K562 (cell line): ENCODE results near the gene RPL29. TPM values are rescaled to one million over a fixed set of nuclear protein-coding genes. Genes with fewer than 3 reads are reported as not detected.

Experiments
- BMI1 ChIP-seq: fragments of 150-350 bp; IDR thresholded peaks from 2 replicates; pipeline ENCODE4 v1.6.1; 2014; ENCODE audit warnings: low read length
- GABPA ChIP-seq: fragments of 200-800 bp; sonication (Bioruptor generic); conservative IDR thresholded peaks from 2 replicates; pipeline ENCODE4 v1.6.1; 2016; ENCODE audit warnings: low read depth, missing genetic modification characterization, missing compliant biosample characterization
- GATAD2B ChIP-seq: fragments of 450-650 bp; IDR thresholded peaks from 2 replicates; pipeline ENCODE4 v1.6.1; 2017; ENCODE audit warnings: mild to moderate bottlenecking, borderline replicate concordance
- GTF2E2 ChIP-seq: fragments of 200-800 bp; sonication (Bioruptor generic); IDR thresholded peaks from 2 replicates; pipeline ENCODE4 v1.6.1; 2016; ENCODE audit warnings: missing genetic modification characterization, missing compliant biosample characterization
- GTF3C2 ChIP-seq: IDR thresholded peaks from 3 replicates; pipeline ENCODE4 v1.6.1; 2011; ENCODE audit warnings: borderline replicate concordance, mild to moderate bottlenecking, moderate library complexity; ENCODE audit not compliant: insufficient read length; ENCODE audit errors: extremely low read depth
- HDAC1 ChIP-seq, 2 experiments: fragments of 450-650 bp; IDR thresholded peaks; 2 replicates each; pipeline ENCODE4 v1.6.1; 2016 to 2017; ENCODE audit warnings: inconsistent platforms in 1 of 2, mild to moderate bottlenecking in 1 of 2, moderate library complexity in 1 of 2
- HDAC8 ChIP-seq: fragments of 450-650 bp; IDR thresholded peaks from 2 replicates; pipeline ENCODE4 v1.6.1; 2016; ENCODE audit warnings: mild to moderate bottlenecking, missing genetic modification characterization, moderate library complexity, missing compliant biosample characterization
- KDM2B ChIP-seq: fragments of 250-450 bp; sonication (Bioruptor Pico); IDR thresholded peaks from 2 replicates; pipeline ENCODE4 v1.8.0; 2021; ENCODE audit warnings: mild to moderate bottlenecking, moderate library complexity
- NFIC ChIP-seq: fragments of 450-650 bp; IDR thresholded peaks from 2 replicates; pipeline ENCODE4 v1.6.1; 2017; ENCODE audit warnings: mild to moderate bottlenecking, inconsistent platforms
- NONO ChIP-seq, 2 experiments: fragments of 200-400 bp in 1 of 2; fragments of 450-650 bp in 1 of 2; formaldehyde crosslinking in 1 of 2; IDR thresholded peaks; 2 replicates each; pipeline ENCODE4 v1.6.1; 2017; ENCODE audit warnings: low read depth in 2 of 2, mild to moderate bottlenecking in 2 of 2, moderate library complexity in 2 of 2, low read length in 1 of 2
- NR2C1 ChIP-seq, 2 experiments: fragments of 450-650 bp; IDR thresholded peaks; 2 replicates each; pipeline ENCODE4 v1.6.1; 2017; ENCODE audit warnings: mild to moderate bottlenecking in 2 of 2, antibody characterized with exemption in 1 of 2, inconsistent platforms in 1 of 2, missing compliant biosample characterization in 1 of 2, missing genetic modification characterization in 1 of 2
- NUFIP1 ChIP-seq: fragments of 450-650 bp; IDR thresholded peaks from 2 replicates; pipeline ENCODE4 v1.6.1; 2018; ENCODE audit not compliant: partially characterized antibody
- RFX7 ChIP-seq: fragments of 250-450 bp; sonication (Bioruptor Pico); IDR thresholded peaks from 2 replicates; pipeline ENCODE4 v1.5.1; 2021; ENCODE audit warnings: mild to moderate bottlenecking
- SRSF3 ChIP-seq: fragments of 200-400 bp; formaldehyde crosslinking; IDR thresholded peaks from 2 replicates; pipeline ENCODE4 v1.6.1; 2016; ENCODE audit warnings: mild to moderate bottlenecking, low read length, moderate library complexity; ENCODE audit not compliant: insufficient read depth
- TAF7 ChIP-seq: fragments of 450-650 bp; IDR thresholded peaks from 2 replicates; pipeline ENCODE4 v1.6.1; 2016; ENCODE audit warnings: missing genetic modification characterization, missing compliant biosample characterization
- TAF9B ChIP-seq: fragments of 450-650 bp; IDR thresholded peaks from 2 replicates; pipeline ENCODE4 v1.6.1; 2018; ENCODE audit warnings: mild to moderate bottlenecking; ENCODE audit not compliant: partially characterized antibody
- TEAD2 ChIP-seq: fragments of 450-650 bp; IDR thresholded peaks from 2 replicates; pipeline ENCODE4 v1.6.1; 2016; ENCODE audit warnings: missing genetic modification characterization, control low read depth, missing compliant biosample characterization
- ZBTB7A ChIP-seq: IDR thresholded peaks from 2 replicates; pipeline ENCODE4 v1.6.1; 2011; ENCODE audit warnings: low read depth, mild to moderate bottlenecking, low read length, moderate library complexity, borderline replicate concordance; ENCODE audit not compliant: control insufficient read depth
- ZFPM2 ChIP-seq: fragments of 250-450 bp; sonication (Bioruptor Pico); IDR thresholded peaks from 2 replicates; pipeline ENCODE4 v1.5.1; 2022; ENCODE audit warnings: mild to moderate bottlenecking
- ZNF184 ChIP-seq: sonication (generic); formaldehyde crosslinking; IDR thresholded peaks from 2 replicates; pipeline ENCODE4 v1.5.0; 2020; ENCODE audit warnings: missing genetic modification reagents
- ZNF408 ChIP-seq: fragments of 250-450 bp; sonication (Bioruptor Pico); IDR thresholded peaks from 2 replicates; pipeline ENCODE4 v1.4.0; 2020; ENCODE audit warnings: low read depth, mild to moderate bottlenecking, moderate library complexity
- polyA plus RNA-seq, 8 experiments: library from polyadenylated mRNA; depleted of rRNA in 4 of 8; stranded (reverse) in 5 of 8; unstranded in 3 of 8; fragments of >200 nt; fragmentation: Nextera tagmentation in 2 of 8; fragmentation: Illumina TruSeq in 1 of 8; extraction: Ambion mirVana in 2 of 8; extraction: Trizol in 1 of 8; gene quantifications; 2 replicates each; pipeline versions ENCODE4 v1.2.1 to v1.2.3, GENCODE V29; 2011 to 2014; ENCODE audit warnings: inconsistent platforms in 1 of 8, missing spikeins in 1 of 8
- total RNA-seq, 7 experiments: library from RNA; depleted of rRNA in 6 of 7; stranded (reverse); fragments of >200 nt in 6 of 7; fragmentation: Illumina TruSeq in 2 of 7; extraction: Trizol in 2 of 7; gene quantifications; 2 replicates each; pipeline versions ENCODE4 v1.2.1 to v1.2.3, GENCODE V29; 2011 to 2021; ENCODE audit warnings: low replicate concordance in 1 of 7
- TF ChIP-seq, protein P1 (sequence below): fragments of 450-650 bp; formaldehyde crosslinking; IDR thresholded peaks from 2 replicates; pipeline ENCODE4 v1.4.0; 2020; ENCODE audit warnings: mild to moderate bottlenecking, moderate library complexity
- TF ChIP-seq, protein P2 (sequence below): sonication (generic); formaldehyde crosslinking; IDR thresholded peaks from 2 replicates; pipeline ENCODE4 v1.8.0; 2022; ENCODE audit warnings: mild to moderate bottlenecking, missing genetic modification reagents

The RPL29 gene
- total and polyA plus RNA-seq, 9 of the 15 experiments (the other 6 are each of a cell fraction or from before 2014, with no cell fraction given) = 568 to 1,475 (median 1,104) TPM

DNA sequence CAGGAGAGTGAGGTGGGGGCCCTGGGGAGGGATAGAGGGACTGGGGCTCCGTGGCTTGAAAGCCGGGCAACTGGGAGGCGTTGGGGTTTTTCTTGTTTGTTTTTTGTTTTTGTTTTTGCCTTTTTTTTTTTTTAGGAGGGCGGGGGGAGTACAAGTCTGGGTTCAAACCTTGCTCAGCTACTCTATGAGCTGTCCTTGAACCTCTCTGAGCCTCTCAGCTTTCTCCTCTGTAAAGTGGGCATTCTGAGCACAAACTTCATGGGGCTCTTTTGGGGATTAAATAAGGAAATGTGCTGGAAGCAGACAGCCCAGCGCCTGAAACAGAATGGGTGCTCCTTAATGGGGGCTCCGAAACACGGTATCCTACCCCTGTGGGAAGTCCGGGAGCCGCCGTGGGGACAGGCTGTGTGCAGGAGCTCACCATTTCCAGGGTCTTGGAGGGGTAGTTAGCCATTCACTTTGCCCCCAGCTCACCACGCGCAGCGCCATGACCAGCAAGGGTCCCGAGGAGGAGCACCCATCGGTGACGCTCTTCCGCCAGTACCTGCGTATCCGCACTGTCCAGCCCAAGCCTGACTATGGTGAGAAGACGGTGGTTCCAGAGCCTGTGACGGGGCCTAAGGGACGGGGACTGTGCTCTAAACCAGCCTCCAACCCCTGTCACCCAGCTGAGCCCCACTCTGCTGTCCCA, 12.0 kb downstream of the RPL29 start (continued):
- TF ChIP-seq, protein P1, sequence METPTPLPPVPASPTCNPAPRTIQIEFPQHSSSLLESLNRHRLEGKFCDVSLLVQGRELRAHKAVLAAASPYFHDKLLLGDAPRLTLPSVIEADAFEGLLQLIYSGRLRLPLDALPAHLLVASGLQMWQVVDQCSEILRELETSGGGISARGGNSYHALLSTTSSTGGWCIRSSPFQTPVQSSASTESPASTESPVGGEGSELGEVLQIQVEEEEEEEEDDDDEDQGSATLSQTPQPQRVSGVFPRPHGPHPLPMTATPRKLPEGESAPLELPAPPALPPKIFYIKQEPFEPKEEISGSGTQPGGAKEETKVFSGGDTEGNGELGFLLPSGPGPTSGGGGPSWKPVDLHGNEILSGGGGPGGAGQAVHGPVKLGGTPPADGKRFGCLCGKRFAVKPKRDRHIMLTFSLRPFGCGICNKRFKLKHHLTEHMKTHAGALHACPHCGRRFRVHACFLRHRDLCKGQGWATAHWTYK = no peak
- TF ChIP-seq KDM2B (CRISPR knock-in tag) (no peak), RFX7 (CRISPR knock-in tag) (no peak), NR2C1 (IDR thresholded peaks at IDR 0.05) (no peak; the same call in 1 of the 2 replicates), NR2C1 (tag; IDR thresholded peaks at IDR 0.05) (no peak), HDAC8 (tag) (no peak), ZFPM2 (CRISPR knock-in tag) (no peak), SRSF3 (no peak), ZBTB7A (peak; percentile 32; the same call in 1 of the 2 replicates), ZNF184 (CRISPR knock-in tag) (no peak), TAF9B (peak; percentile 26), GTF3C2 (no peak), GTF2E2 (tag) (0 out of 2 replicates have a peak, but pooled peaks have one; percentile 12), NONO (IDR thresholded peaks at IDR 0.05; ENCODE audit: low read depth in 2 of 2, low read length in 1 of 2) (0 out of 4 replicates have a peak, but pooled peaks of 1 of the 2 experiments have one; percentile 29), BMI1 (no peak), GABPA (tag) (peak; percentile 48), TAF7 (tag) (peak; percentile 65; the same call in 1 of the 2 replicates), HDAC1 (IDR thresholded peaks at IDR 0.05) (no peak; a peak in 1 of 4 replicates), NFIC (0 out of 2 replicates have a peak, but pooled peaks have one; percentile 23), TEAD2 (tag) (no peak), NUFIP1 (no peak), GATAD2B (no peak), ZNF408 (CRISPR knock-in tag) (no peak)
- TF ChIP-seq, protein P2, sequence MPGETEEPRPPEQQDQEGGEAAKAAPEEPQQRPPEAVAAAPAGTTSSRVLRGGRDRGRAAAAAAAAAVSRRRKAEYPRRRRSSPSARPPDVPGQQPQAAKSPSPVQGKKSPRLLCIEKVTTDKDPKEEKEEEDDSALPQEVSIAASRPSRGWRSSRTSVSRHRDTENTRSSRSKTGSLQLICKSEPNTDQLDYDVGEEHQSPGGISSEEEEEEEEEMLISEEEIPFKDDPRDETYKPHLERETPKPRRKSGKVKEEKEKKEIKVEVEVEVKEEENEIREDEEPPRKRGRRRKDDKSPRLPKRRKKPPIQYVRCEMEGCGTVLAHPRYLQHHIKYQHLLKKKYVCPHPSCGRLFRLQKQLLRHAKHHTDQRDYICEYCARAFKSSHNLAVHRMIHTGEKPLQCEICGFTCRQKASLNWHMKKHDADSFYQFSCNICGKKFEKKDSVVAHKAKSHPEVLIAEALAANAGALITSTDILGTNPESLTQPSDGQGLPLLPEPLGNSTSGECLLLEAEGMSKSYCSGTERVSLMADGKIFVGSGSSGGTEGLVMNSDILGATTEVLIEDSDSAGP = no peak
